HEK293T (cell line): Measurements from ENCODE around the gene MYB.

Experiments used
- CTCF ChIA-PET: fragments of 350-600 bp; formaldehyde crosslinking; extraction: SDS; loops from one replicate; lab custom pipeline; 2021; ENCODE audit warnings: antibody characterized with exemption, inconsistent platforms; lab: Yijun Ruan, JAX
- POLR2A ChIA-PET: fragments of 350-600 bp; formaldehyde crosslinking; extraction: SDS; loops from one replicate; lab custom pipeline; 2020; ENCODE audit warnings: antibody characterized with exemption, inconsistent platforms; lab: Yijun Ruan, JAX
- DNase-seq: peaks from one replicate; pipeline ENCODE4 v3.0.0; 2012; ENCODE audit warnings: mixed read lengths; ENCODE audit errors: extremely low spot score
- ARNT ChIP-seq: fragments of 450-650 bp; IDR thresholded peaks from 2 replicates; pipeline ENCODE4 v1.6.1; 2017; ENCODE audit warnings: mild to moderate bottlenecking
- BHLHE40 ChIP-seq: fragments of 450-650 bp; IDR thresholded peaks from 2 replicates; pipeline ENCODE4 v1.6.1; 2016; ENCODE audit warnings: mild to moderate bottlenecking, moderate library complexity, borderline replicate concordance
- CTBP1 ChIP-seq: fragments of 450-650 bp; IDR thresholded peaks from 2 replicates; pipeline ENCODE4 v1.6.1; 2016; ENCODE audit warnings: borderline replicate concordance
- ELF4 ChIP-seq: fragments of 450-650 bp; IDR thresholded peaks from 2 replicates; pipeline ENCODE4 v1.6.1; 2017; ENCODE audit warnings: antibody characterized with exemption
- FOXA1 ChIP-seq: fragments of 450-650 bp; IDR thresholded peaks from 2 replicates; pipeline ENCODE4 v1.6.1; 2016; ENCODE audit warnings: mild to moderate bottlenecking
- FOXK2 ChIP-seq: fragments of 450-650 bp; IDR thresholded peaks from 2 replicates; pipeline ENCODE4 v1.6.1; 2016; ENCODE audit warnings: mild to moderate bottlenecking
- FOXM1 ChIP-seq: fragments of 450-650 bp; IDR thresholded peaks from 2 replicates; pipeline ENCODE4 v1.6.1; 2017; ENCODE audit warnings: mild to moderate bottlenecking, borderline replicate concordance
- HDGF ChIP-seq: fragments of 450-650 bp; IDR thresholded peaks from 2 replicates; pipeline ENCODE4 v1.6.1; 2017; ENCODE audit warnings: antibody characterized with exemption, borderline replicate concordance
- L3MBTL2 ChIP-seq: fragments of 450-650 bp; conservative IDR thresholded peaks from 2 replicates; pipeline ENCODE4 v1.6.1; 2016; ENCODE audit warnings: mild to moderate bottlenecking
- LEF1 ChIP-seq: fragments of 450-650 bp; IDR thresholded peaks from 2 replicates; pipeline ENCODE4 v1.6.1; 2017; ENCODE audit warnings: mild to moderate bottlenecking, borderline replicate concordance
- NFRKB ChIP-seq: fragments of 450-650 bp; IDR thresholded peaks from 2 replicates; pipeline ENCODE4 v1.6.1; 2016; ENCODE audit warnings: mild to moderate bottlenecking, moderate library complexity
- SP1 ChIP-seq: fragments of 450-650 bp; IDR thresholded peaks from 2 replicates; pipeline ENCODE4 v1.6.1; 2017
- SUZ12 ChIP-seq: fragments of 450-650 bp; IDR thresholded peaks from 2 replicates; pipeline ENCODE4 v1.6.1; 2016; ENCODE audit warnings: mild to moderate bottlenecking
- TARDBP ChIP-seq: fragments of 450-650 bp; IDR thresholded peaks from 2 replicates; pipeline ENCODE4 v1.6.1; 2016
- ZNF384 ChIP-seq: fragments of 450-650 bp; IDR thresholded peaks from 2 replicates; pipeline ENCODE4 v1.6.1; 2016
- TF ChIP-seq, protein P1 (sequence below): fragments of 450-650 bp; IDR thresholded peaks from 2 replicates; pipeline ENCODE4 v1.6.1; 2016

MYB gene

DNA sequence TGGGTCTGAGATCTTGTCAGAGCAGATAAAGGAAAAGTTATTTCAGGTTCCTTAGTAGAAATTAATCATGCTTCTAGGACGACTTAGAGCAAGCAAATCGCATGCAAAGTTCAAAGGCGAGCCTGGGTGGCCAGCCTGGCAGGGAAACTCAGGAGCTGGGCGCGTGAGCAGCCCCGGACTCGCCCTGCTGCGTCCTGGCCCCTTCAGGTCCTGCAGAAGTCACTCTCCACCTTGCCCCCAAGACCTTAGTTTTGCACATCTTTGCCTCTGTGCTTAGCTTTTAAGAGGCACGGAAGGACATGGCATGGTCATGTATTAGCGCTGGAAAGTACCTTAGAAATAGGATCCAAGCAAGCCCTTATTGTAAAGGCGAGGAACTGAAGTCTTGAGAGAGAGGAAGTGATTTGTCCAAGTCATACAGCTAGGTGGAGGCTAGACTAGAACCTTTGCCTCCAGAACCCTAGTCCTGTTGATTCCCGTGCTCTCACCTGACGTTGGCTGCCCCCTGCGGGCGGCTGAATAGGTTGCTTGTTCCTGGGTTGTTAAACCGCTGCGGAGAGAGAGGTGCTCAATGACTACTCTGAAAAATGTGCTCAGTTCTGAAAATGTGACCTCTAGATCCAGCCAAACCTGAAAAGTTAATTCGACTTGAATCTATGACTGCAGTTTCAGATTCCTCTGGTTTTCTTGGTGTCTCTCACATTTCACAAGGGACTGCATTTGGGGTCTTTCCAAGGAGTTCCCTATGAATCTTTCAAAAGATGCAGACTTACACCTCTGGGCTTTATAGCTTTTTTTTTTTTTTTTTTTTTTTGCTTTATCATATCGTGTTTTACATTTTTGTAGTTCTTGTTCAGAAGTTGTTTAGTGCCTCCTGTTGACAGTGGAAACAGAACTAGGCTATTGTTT lies 2.7 kb downstream of the MYB start:
- DNase-seq = peak; percentile 72
- POLR2A ChIA-PET = interaction anchor here (1.5 kb wide), 1 partner anchor 129 kb away, joined by 5 read pairs; the partner anchor contains the start of gene HBS1L
- TF ChIP-seq FOXK2 (no peak), FOXA1 (no peak), NFRKB (no peak), SUZ12 (no peak), ELF4 (no peak), TARDBP (no peak), CTBP1 (no peak), LEF1 (no peak), FOXM1 (no peak), ZNF384 (no peak), SP1 (no peak), HDGF (no peak), BHLHE40 (no peak), L3MBTL2 (no peak), ARNT (no peak)
- TF ChIP-seq, protein P1, sequence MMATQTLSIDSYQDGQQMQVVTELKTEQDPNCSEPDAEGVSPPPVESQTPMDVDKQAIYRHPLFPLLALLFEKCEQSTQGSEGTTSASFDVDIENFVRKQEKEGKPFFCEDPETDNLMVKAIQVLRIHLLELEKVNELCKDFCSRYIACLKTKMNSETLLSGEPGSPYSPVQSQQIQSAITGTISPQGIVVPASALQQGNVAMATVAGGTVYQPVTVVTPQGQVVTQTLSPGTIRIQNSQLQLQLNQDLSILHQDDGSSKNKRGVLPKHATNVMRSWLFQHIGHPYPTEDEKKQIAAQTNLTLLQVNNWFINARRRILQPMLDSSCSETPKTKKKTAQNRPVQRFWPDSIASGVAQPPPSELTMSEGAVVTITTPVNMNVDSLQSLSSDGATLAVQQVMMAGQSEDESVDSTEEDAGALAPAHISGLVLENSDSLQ = no peak
- CTCF ChIA-PET = interaction anchor here (0.7 to 1.6 kb wide), 5 partner anchors 24 to 39 kb away, joined by 3 to 5 read pairs (median 4); no protein-coding TSS in a partner anchor

DNA sequence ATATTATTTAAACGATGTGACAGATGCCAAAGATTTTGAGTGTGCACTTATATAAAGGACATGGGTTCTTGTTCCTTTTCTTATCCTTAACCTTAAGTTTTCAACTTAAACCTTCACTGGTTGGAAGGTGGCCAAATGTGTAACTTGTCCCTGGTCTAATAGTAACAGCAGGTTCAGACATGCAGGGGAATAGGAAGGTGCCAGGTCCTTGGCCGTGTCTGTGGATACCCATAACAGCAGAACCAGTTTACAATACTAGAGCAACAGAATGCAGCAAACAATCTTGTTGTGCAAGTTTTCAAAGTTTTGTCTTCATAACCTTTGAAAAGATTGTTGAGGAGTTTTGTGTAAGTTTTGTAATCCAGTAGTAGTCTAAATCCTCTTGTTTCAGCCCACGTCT lies 4.4 kb downstream of the MYB start:
- no peak for DNase-seq
- CTCF ChIA-PET = no interaction called here
- no peak for TF ChIP-seq FOXK2
- TF ChIP-seq HDGF = no peak
- TF ChIP-seq CTBP1 = no peak
- no peak for TF ChIP-seq SUZ12
- POLR2A ChIA-PET = no interaction called here

DNA sequence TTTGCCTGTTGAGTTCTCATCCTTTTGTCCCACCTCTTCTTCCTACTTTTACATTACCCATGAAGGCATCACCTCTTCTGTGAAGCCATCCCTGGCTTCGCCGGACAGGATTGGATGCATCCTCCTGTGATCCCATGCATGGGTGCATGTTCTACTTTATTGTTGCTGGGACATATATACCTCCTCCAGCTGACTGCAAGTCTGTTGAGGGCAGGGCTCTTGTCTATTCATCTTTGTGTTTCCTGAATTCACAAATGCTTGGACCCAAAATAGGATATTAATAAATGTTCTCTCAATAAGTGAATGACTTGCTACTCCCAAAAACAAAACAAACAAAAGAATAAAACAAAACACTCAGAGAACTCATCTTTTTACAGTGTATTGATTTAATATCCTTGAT lies 5.1 kb downstream of the MYB start:
- ChIA-PET POLR2A (no interaction called here), CTCF (no interaction called here)
- no peak for DNase-seq
- no peak for TF ChIP-seq LEF1
- TF ChIP-seq, protein P1 = no peak
- TF ChIP-seq NFRKB = no peak
- no peak for TF ChIP-seq ZNF384
- TF ChIP-seq FOXA1 = no peak
- no peak for TF ChIP-seq ELF4
- TF ChIP-seq SUZ12 = no peak

DNA sequence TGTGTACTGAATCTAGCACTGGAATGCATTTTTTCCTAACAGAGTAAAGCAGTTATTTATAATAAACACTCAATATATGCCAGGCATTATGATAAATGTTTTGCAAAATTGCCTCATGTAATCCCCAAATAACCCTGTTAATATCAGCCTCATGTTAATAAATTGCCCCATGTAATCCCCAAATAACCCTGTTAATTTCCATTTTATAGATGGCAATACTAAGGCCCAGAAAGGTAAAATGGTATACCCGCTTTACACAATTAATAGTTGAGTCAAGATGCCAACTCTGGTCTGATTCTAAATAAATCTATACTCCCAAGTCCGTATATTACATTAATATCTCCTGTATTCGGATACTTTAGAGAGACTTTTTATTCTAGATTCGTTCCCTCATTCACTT lies 6.3 kb downstream of the MYB start:
- POLR2A ChIA-PET = no interaction called here
- no peak for DNase-seq
- CTCF ChIA-PET = no interaction called here
- no peak for TF ChIP-seq ELF4

DNA sequence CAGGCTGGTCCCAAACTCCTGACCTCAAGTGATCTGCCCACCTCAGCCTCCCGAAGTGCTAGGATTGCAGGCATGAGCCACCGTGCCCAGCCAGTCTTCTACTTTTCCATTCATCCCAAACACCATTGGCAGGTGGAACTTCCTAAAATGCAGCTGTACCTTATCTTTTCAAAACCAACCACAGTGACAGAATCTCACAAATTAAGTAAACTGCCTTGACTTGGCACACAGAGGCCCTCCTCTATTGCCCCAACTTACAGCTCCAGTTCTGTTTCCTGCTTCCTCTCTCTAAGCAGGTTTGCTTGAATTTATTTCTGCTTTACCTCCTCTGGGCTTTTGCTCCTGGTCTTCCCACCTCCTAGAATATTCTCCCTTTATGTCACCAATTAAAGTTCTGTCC lies 7.6 kb downstream of the MYB start:
- ChIA-PET CTCF (no interaction called here), POLR2A (no interaction called here)
- DNase-seq = no peak
- TF ChIP-seq LEF1 (no peak), FOXA1 (no peak), L3MBTL2 (no peak), SUZ12 (no peak), FOXK2 (no peak), HDGF (no peak), CTBP1 (no peak), NFRKB (no peak), ELF4 (no peak)
- TF ChIP-seq, protein P1 = no peak

DNA sequence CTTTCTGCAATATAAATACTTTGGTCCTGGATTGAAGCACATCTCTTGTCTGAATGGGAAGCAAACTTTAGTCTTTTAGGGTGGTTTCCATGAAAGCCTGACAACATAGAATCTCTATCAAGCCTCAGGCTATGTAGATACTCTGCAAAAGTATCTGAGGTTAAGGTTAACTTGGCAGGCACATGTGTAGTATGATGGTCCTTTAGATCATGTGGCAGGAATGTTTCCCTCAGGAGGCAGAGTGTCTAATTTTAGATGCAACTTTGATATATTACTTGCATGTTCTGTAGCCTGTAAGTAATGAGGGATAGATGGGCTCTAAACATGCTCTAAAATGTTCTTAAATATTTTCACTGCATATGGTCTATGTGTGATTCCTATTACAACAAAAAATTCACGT lies 8.2 kb downstream of the MYB start:
- CTCF ChIA-PET = no interaction called here
- TF ChIP-seq LEF1 = no peak
- TF ChIP-seq TARDBP = no peak
- TF ChIP-seq FOXM1 = no peak
- TF ChIP-seq FOXA1 = no peak
- TF ChIP-seq ELF4 = no peak
- no peak for TF ChIP-seq BHLHE40
- TF ChIP-seq, protein P1 = no peak
- TF ChIP-seq SP1 = no peak
- no peak for TF ChIP-seq NFRKB
- POLR2A ChIA-PET = no interaction called here
- DNase-seq = no peak
